GM23338 (cell line): Measurements from ENCODE around the gene FAM168B. TPM values are rescaled to one million over a fixed set of nuclear protein-coding genes. Genes with fewer than 3 reads are reported as not detected.

Source experiments
- ATAC-seq: fragments of 200-7000 bp; cut with Tn5 transposase; 3 replicates; pipeline ENCODE4 v1.9.1; 2020
- DNase-seq: peaks from one replicate; pipeline ENCODE4 v3.0.0-alpha.2; 2015; ENCODE audit warnings: low spot score
- H2AFZ ChIP-seq: fragments of 200-600 bp; sonication (generic); 2 replicates; pipeline ENCODE4 v1.8.0; 2016; ENCODE audit warnings: antibody characterized with exemption, mild to moderate bottlenecking, moderate library complexity
- H3F3A ChIP-seq: fragments of 200-600 bp; sonication (generic); replicated peaks from 2 replicates; pipeline ENCODE4 v1.8.0; 2017; ENCODE audit warnings: antibody characterized with exemption, mixed run types, low read depth
- H3K27ac ChIP-seq: fragments of 200-600 bp; sonication (generic); 2 replicates; pipeline ENCODE4 v1.6.1; 2016; ENCODE audit warnings: low read depth
- H3K27me3 ChIP-seq: fragments of 200-600 bp; sonication (generic); 2 replicates; pipeline ENCODE4 v1.8.0; 2016; ENCODE audit warnings: mild to moderate bottlenecking, mixed run types, moderate library complexity; ENCODE audit not compliant: insufficient read depth
- H3K36me3 ChIP-seq: fragments of 200-600 bp; sonication (generic); 2 replicates; pipeline ENCODE4 v1.8.0; 2016; ENCODE audit warnings: mild to moderate bottlenecking; ENCODE audit not compliant: insufficient read depth
- H3K4me1 ChIP-seq: fragments of 200-600 bp; sonication (generic); 2 replicates; pipeline ENCODE4 v1.8.0; 2016; ENCODE audit warnings: mild to moderate bottlenecking, moderate library complexity; ENCODE audit not compliant: insufficient read depth
- H3K4me2 ChIP-seq: fragments of 200-600 bp; sonication (generic); 2 replicates; pipeline ENCODE4 v1.7.1; 2017; ENCODE audit warnings: mixed run types
- H3K4me3 ChIP-seq: fragments of 200-600 bp; sonication (generic); 2 replicates; pipeline ENCODE4 v1.6.1; 2016; ENCODE audit warnings: mixed run types
- H3K79me2 ChIP-seq: fragments of 200-600 bp; sonication (generic); replicated peaks from 2 replicates; pipeline ENCODE4 v1.8.0; 2017; ENCODE audit warnings: mild to moderate bottlenecking; ENCODE audit not compliant: insufficient read depth
- H3K9me2 ChIP-seq: fragments of 200-600 bp; sonication (generic); 2 replicates; pipeline ENCODE4 v1.8.0; 2017; ENCODE audit not compliant: insufficient read depth
- H4K20me1 ChIP-seq: fragments of 200-600 bp; sonication (generic); replicated peaks from 2 replicates; pipeline ENCODE4 v1.8.0; 2017; ENCODE audit warnings: mild to moderate bottlenecking; ENCODE audit not compliant: insufficient read depth
- H3K27ac Mint-ChIP-seq: 2 replicates; pipeline ENCODE4 v1.8.0; 2020; ENCODE audit warnings: inconsistent platforms, mild to moderate bottlenecking, moderate library complexity, mixed read lengths
- H3K27me3 Mint-ChIP-seq: 3 replicates; pipeline ENCODE4 v1.8.0; 2022; ENCODE audit warnings: low read depth, mild to moderate bottlenecking, moderate library complexity, mixed read lengths, inconsistent platforms; ENCODE audit not compliant: insufficient read depth, poor library complexity
- H3K36me3 Mint-ChIP-seq: 3 replicates; pipeline ENCODE4 v1.8.0; 2021; ENCODE audit warnings: low read depth, mild to moderate bottlenecking, inconsistent platforms, moderate library complexity, mixed read lengths
- H3K4me1 Mint-ChIP-seq: 3 replicates; pipeline ENCODE4 v1.8.0; 2020; ENCODE audit warnings: mild to moderate bottlenecking, inconsistent platforms, mixed read lengths
- H3K4me3 Mint-ChIP-seq: 3 replicates; pipeline ENCODE4 v1.8.0; 2021; ENCODE audit warnings: moderate library complexity, mild to moderate bottlenecking, inconsistent platforms, mixed read lengths
- H3K9me3 Mint-ChIP-seq: 3 replicates; pipeline ENCODE4 v1.8.0; 2020; ENCODE audit warnings: moderate library complexity, mild to moderate bottlenecking, inconsistent platforms, mixed read lengths
- CREB1 ChIP-seq: fragments of 250-450 bp; sonication (Bioruptor Pico); IDR thresholded peaks from 2 replicates; pipeline ENCODE4 v1.5.0; 2020; ENCODE audit warnings: low read depth, mild to moderate bottlenecking, moderate library complexity
- ETS1 ChIP-seq: IDR thresholded peaks from 2 replicates; pipeline ENCODE4 v1.6.1; 2016; ENCODE audit warnings: antibody characterized with exemption
- EZH2 ChIP-seq: fragments of 200-600 bp; sonication (generic); IDR thresholded peaks from one replicate; pipeline ENCODE4 v1.8.0; 2017; ENCODE audit warnings: antibody characterized with exemption, mild to moderate bottlenecking, low read depth; ENCODE audit not compliant: unreplicated experiment
- EZH2phosphoT487 ChIP-seq: fragments of 200-600 bp; sonication (generic); IDR thresholded peaks from one replicate; pipeline ENCODE4 v1.8.1; 2018; ENCODE audit warnings: antibody characterized with exemption; ENCODE audit not compliant: unreplicated experiment
- JUNB ChIP-seq: IDR thresholded peaks from one replicate; pipeline ENCODE4 v1.6.1; 2016; ENCODE audit warnings: antibody characterized with exemption; ENCODE audit not compliant: unreplicated experiment
- NANOG ChIP-seq: IDR thresholded peaks from 2 replicates; pipeline ENCODE4 v1.6.1; 2016; ENCODE audit warnings: antibody characterized with exemption, borderline replicate concordance
- POLR2AphosphoS5 ChIP-seq: IDR thresholded peaks from 2 replicates; pipeline ENCODE4 v1.6.1; 2016; ENCODE audit warnings: antibody characterized with exemption, low read depth
- STAT1 ChIP-seq: IDR thresholded peaks from one replicate; pipeline ENCODE4 v1.6.1; 2016; ENCODE audit warnings: antibody characterized with exemption; ENCODE audit not compliant: unreplicated experiment
- ZNF114 ChIP-seq: fragments of 250-450 bp; sonication (Bioruptor Pico); IDR thresholded peaks from 2 replicates; pipeline ENCODE4 v1.5.0; 2020; ENCODE audit warnings: mild to moderate bottlenecking, moderate library complexity
- ZNF331 ChIP-seq: fragments of 250-450 bp; sonication (Bioruptor Pico); IDR thresholded peaks from 2 replicates; pipeline ENCODE4 v1.5.0; 2020; ENCODE audit warnings: low read depth, mild to moderate bottlenecking, moderate library complexity
- ZNF462 ChIP-seq: fragments of 250-450 bp; sonication (Bioruptor Pico); IDR thresholded peaks from 2 replicates; pipeline ENCODE4 v1.5.0; 2020; ENCODE audit warnings: mild to moderate bottlenecking, moderate library complexity
- polyA plus RNA-seq: library from polyadenylated mRNA; unstranded; fragments of >200 nt; fragmentation: Nextera tagmentation; extraction: Ambion mirVana; gene quantifications from 2 replicates; pipeline ENCODE4 v1.2.1, GENCODE V29; 2016
- total RNA-seq: library from RNA; depleted of rRNA; stranded (reverse); fragments of >200 nt; shearing (Covaris generic); gene quantifications from 2 replicates; pipeline ENCODE4 v1.2.3, GENCODE V29; 2014
- TF ChIP-seq, protein P1 (sequence below): IDR thresholded peaks from one replicate; pipeline ENCODE4 v1.6.1; 2018; ENCODE audit warnings: antibody characterized with exemption; ENCODE audit not compliant: unreplicated experiment
- TF ChIP-seq, protein P2 (sequence below), 2 experiments: fragments of 200-600 bp in 1 of 2; sonication (generic) in 1 of 2; conservative IDR thresholded peaks; 2 replicates each; pipeline versions ENCODE4 v1.5.1 to v1.6.1; 2016 to 2017; ENCODE audit warnings: antibody characterized with exemption in 2 of 2, low read depth in 2 of 2, mild to moderate bottlenecking in 2 of 2, moderate library complexity in 1 of 2

FAM168B gene
- total and polyA plus RNA-seq, 2 experiments from 2014 or later, result 18.8 to 76.8 TPM

DNA sequence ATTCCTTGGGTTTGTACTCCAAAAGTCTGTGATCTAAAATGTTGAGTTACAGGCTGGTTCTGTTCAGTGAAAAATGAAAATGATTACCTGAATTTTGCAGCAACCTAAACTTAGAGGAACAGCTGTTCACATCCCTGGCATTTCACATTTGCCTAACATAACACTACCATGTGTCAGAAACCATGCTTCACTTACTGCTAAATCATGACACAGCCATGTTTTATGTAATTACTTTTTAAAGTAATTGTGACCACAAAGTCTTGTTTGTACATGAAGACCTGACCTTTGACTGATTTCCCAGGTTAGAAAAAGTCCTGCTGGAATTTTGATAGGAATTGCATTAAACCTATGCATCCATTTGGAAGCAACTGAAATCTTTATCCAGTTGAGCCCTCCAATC, 79.1 kb downstream of the FAM168B start:
- Mint-ChIP-seq H3K27ac (no peak overlapping the region), H3K36me3 (no peaks in the 10 kb centered on the region), H3K4me1 (peaks cover 15% of the 10 kb centered on the region), H3K9me3 (no peaks in the 10 kb centered on the region), H3K27me3 (peaks cover 2% of the 10 kb centered on the region), H3K4me3 (no peak overlapping the region)
- DNase-seq (no peak), ATAC-seq (no peak)
- H3K27ac ChIP-seq, result no peak overlapping the region
- no peaks in the 10 kb centered on the region for H4K20me1 ChIP-seq
- H3K4me2 ChIP-seq, result no peak overlapping the region
- H2AFZ ChIP-seq, result no peak overlapping the region
- no peak for TF ChIP-seq JUNB
- no peak for TF ChIP-seq ZNF331 (CRISPR knock-in tag)
- no peak for TF ChIP-seq STAT1
- TF ChIP-seq, protein P1, sequence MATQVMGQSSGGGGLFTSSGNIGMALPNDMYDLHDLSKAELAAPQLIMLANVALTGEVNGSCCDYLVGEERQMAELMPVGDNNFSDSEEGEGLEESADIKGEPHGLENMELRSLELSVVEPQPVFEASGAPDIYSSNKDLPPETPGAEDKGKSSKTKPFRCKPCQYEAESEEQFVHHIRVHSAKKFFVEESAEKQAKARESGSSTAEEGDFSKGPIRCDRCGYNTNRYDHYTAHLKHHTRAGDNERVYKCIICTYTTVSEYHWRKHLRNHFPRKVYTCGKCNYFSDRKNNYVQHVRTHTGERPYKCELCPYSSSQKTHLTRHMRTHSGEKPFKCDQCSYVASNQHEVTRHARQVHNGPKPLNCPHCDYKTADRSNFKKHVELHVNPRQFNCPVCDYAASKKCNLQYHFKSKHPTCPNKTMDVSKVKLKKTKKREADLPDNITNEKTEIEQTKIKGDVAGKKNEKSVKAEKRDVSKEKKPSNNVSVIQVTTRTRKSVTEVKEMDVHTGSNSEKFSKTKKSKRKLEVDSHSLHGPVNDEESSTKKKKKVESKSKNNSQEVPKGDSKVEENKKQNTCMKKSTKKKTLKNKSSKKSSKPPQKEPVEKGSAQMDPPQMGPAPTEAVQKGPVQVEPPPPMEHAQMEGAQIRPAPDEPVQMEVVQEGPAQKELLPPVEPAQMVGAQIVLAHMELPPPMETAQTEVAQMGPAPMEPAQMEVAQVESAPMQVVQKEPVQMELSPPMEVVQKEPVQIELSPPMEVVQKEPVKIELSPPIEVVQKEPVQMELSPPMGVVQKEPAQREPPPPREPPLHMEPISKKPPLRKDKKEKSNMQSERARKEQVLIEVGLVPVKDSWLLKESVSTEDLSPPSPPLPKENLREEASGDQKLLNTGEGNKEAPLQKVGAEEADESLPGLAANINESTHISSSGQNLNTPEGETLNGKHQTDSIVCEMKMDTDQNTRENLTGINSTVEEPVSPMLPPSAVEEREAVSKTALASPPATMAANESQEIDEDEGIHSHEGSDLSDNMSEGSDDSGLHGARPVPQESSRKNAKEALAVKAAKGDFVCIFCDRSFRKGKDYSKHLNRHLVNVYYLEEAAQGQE, result no peak
- no peak for TF ChIP-seq ETS1
- TF ChIP-seq ZNF114 (CRISPR knock-in tag), result no peak
- no peak for TF ChIP-seq NANOG
- TF ChIP-seq EZH2phosphoT487, result no peak
- TF ChIP-seq, protein P2, sequence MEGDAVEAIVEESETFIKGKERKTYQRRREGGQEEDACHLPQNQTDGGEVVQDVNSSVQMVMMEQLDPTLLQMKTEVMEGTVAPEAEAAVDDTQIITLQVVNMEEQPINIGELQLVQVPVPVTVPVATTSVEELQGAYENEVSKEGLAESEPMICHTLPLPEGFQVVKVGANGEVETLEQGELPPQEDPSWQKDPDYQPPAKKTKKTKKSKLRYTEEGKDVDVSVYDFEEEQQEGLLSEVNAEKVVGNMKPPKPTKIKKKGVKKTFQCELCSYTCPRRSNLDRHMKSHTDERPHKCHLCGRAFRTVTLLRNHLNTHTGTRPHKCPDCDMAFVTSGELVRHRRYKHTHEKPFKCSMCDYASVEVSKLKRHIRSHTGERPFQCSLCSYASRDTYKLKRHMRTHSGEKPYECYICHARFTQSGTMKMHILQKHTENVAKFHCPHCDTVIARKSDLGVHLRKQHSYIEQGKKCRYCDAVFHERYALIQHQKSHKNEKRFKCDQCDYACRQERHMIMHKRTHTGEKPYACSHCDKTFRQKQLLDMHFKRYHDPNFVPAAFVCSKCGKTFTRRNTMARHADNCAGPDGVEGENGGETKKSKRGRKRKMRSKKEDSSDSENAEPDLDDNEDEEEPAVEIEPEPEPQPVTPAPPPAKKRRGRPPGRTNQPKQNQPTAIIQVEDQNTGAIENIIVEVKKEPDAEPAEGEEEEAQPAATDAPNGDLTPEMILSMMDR (conservative IDR thresholded peaks at IDR 0.05; ENCODE audit: low read depth in 2 of 2), result no peak
- TF ChIP-seq CREB1 (CRISPR knock-in tag), result no peak
- TF ChIP-seq EZH2, result no peak
- no peak for TF ChIP-seq ZNF462 (CRISPR knock-in tag)
- TF ChIP-seq POLR2AphosphoS5, result no peak
- no peaks in the 10 kb centered on the region for H3K79me2 ChIP-seq
- no peaks in the 10 kb centered on the region for H3K27me3 ChIP-seq
- H3F3A ChIP-seq, result no peaks in the 10 kb centered on the region
- H3K36me3 ChIP-seq, result no peaks in the 10 kb centered on the region
- no peak overlapping the region for H3K4me3 ChIP-seq
- H3K9me2 ChIP-seq, result no peaks in the 10 kb centered on the region
- no peaks in the 10 kb centered on the region for H3K4me1 ChIP-seq
